Ishikawa (cell line): ENCODE measurements around the gene RCAN2.

Source experiments
- CEBPB ChIP-seq: IDR thresholded peaks from 2 replicates; pipeline ENCODE4 v1.6.1; 2012
- CREB1 ChIP-seq: IDR thresholded peaks from 2 replicates; pipeline ENCODE4 v1.6.1; 2012; ENCODE audit warnings: low read depth
- EP300 ChIP-seq: IDR thresholded peaks from 2 replicates; pipeline ENCODE4 v1.6.1; 2012; ENCODE audit warnings: borderline replicate concordance
- RAD21 ChIP-seq: IDR thresholded peaks from 2 replicates; pipeline ENCODE4 v1.6.1; 2012; ENCODE audit warnings: low read depth
- REST ChIP-seq: IDR thresholded peaks from 2 replicates; pipeline ENCODE4 v1.6.1; 2012; ENCODE audit warnings: low read depth, mild to moderate bottlenecking
- YY1 ChIP-seq: IDR thresholded peaks from 2 replicates; pipeline ENCODE4 v1.6.1; 2012; ENCODE audit warnings: low read depth

GRCh38 chr6:46288835-46289234 is 202.4 kb downstream of the RCAN2 start:
- TF ChIP-seq YY1: no peak
- TF ChIP-seq CREB1: no peak
- no peak for TF ChIP-seq EP300
- no peak for TF ChIP-seq CEBPB
- no peak for TF ChIP-seq RAD21
- no peak for TF ChIP-seq REST
